ENCODE measurements around the gene MPPED1. TPM values are rescaled to one million over a fixed set of nuclear protein-coding genes. Genes with fewer than 3 reads are reported as not detected.

The MPPED1 gene
- total RNA-seq, 1 donor from 2014 or later, result not detected

GRCh38 chr22:43400449-43400848, 11.4 kb upstream of the MPPED1 start:
- no peak for TF ChIP-seq CTCF (IDR thresholded peaks at IDR 0.05)
- no peak for DNase-seq (ENCODE audit: low spot score)
- peaks cover 51% of the 10 kb centered on the region for H3K27me3 Mint-ChIP-seq (ENCODE audit: low read depth)

GRCh38 chr22:43401233-43401632, 10.6 kb upstream of the MPPED1 start:
- no peak for TF ChIP-seq CTCF (IDR thresholded peaks at IDR 0.05)
- Mint-ChIP-seq H3K4me1 (ENCODE audit: low read depth) (no peaks in the 10 kb centered on the region), H3K27ac (ENCODE audit: unreplicated experiment) (no peak overlapping the region), H3K36me3 (ENCODE audit: low read depth) (no peaks in the 10 kb centered on the region), H3K4me3 (ENCODE audit: unreplicated experiment) (no peak overlapping the region), H3K9me3 (ENCODE audit: low read depth) (no peaks in the 10 kb centered on the region), H3K27me3 (ENCODE audit: low read depth) (peaks cover 49% of the 10 kb centered on the region)
- DNase-seq (ENCODE audit: low spot score), result peak; percentile 35

More at GRCh38 chr22:43400449-43400848, 11.4 kb upstream of the MPPED1 start:
- Mint-ChIP-seq H3K4me3 (ENCODE audit: unreplicated experiment) (no peak overlapping the region), H3K27ac (ENCODE audit: unreplicated experiment) (no peak overlapping the region), H3K9me3 (ENCODE audit: low read depth) (no peaks in the 10 kb centered on the region), H3K36me3 (ENCODE audit: low read depth) (no peaks in the 10 kb centered on the region), H3K4me1 (ENCODE audit: low read depth) (no peaks in the 10 kb centered on the region)

- Mint-ChIP-seq H3K36me3 (ENCODE audit: low read depth) (no peaks in the 10 kb centered on the region), H3K27ac (ENCODE audit: unreplicated experiment) (no peak overlapping the region), H3K27me3 (ENCODE audit: low read depth) (peaks cover 51% of the 10 kb centered on the region), H3K4me1 (ENCODE audit: low read depth) (no peaks in the 10 kb centered on the region), H3K4me3 (ENCODE audit: unreplicated experiment) (no peak overlapping the region), H3K9me3 (ENCODE audit: low read depth) (no peaks in the 10 kb centered on the region)
- peak; percentile 56 for DNase-seq (ENCODE audit: low spot score)
- TF ChIP-seq CTCF (IDR thresholded peaks at IDR 0.05), result no peak
Observed at GRCh38 chr22:43401661-43402060, 10.2 kb upstream of the MPPED1 start.

- Mint-ChIP-seq H3K9me3 (ENCODE audit: low read depth) (no peaks in the 10 kb centered on the region), H3K27ac (ENCODE audit: unreplicated experiment) (no peak overlapping the region), H3K36me3 (ENCODE audit: low read depth) (no peaks in the 10 kb centered on the region), H3K4me1 (ENCODE audit: low read depth) (no peaks in the 10 kb centered on the region), H3K27me3 (ENCODE audit: low read depth) (peaks cover 50% of the 10 kb centered on the region), H3K4me3 (ENCODE audit: unreplicated experiment) (no peak overlapping the region)
- no peak for TF ChIP-seq CTCF (IDR thresholded peaks at IDR 0.05)
- no peak for DNase-seq (ENCODE audit: low spot score)
Observed at GRCh38 chr22:43402128-43402527, 9.7 kb upstream of the MPPED1 start.

- H3K4me1 Mint-ChIP-seq (ENCODE audit: low read depth), result no peaks in the 10 kb centered on the region
- H3K4me3 Mint-ChIP-seq (ENCODE audit: unreplicated experiment), result no peak overlapping the region
- H3K27me3 Mint-ChIP-seq (ENCODE audit: low read depth), result peaks cover 43% of the 10 kb centered on the region
- H3K27ac Mint-ChIP-seq (ENCODE audit: unreplicated experiment), result no peak overlapping the region
- H3K9me3 Mint-ChIP-seq (ENCODE audit: low read depth), result no peaks in the 10 kb centered on the region
- peak; percentile 74 for DNase-seq (ENCODE audit: low spot score)
- no peak for TF ChIP-seq CTCF (IDR thresholded peaks at IDR 0.05)
- no peaks in the 10 kb centered on the region for H3K36me3 Mint-ChIP-seq (ENCODE audit: low read depth)
Observed at GRCh38 chr22:43404673-43405385, 7.0 kb upstream of the MPPED1 start.

Measured in chondrocyte (in vitro differentiated cells).